Measurements from ENCODE around the gene CR2. TPM values are rescaled to one million over a fixed set of nuclear protein-coding genes. Genes with fewer than 3 reads are reported as not detected.
A peak's percentile ranks its signal among the peaks of the same experiment; 100 is the strongest.

CR2 gene
- total and polyA plus RNA-seq, 8 donors, result 0.29 to 4.2 (median 0.84) TPM; not detected in 4

DNA sequence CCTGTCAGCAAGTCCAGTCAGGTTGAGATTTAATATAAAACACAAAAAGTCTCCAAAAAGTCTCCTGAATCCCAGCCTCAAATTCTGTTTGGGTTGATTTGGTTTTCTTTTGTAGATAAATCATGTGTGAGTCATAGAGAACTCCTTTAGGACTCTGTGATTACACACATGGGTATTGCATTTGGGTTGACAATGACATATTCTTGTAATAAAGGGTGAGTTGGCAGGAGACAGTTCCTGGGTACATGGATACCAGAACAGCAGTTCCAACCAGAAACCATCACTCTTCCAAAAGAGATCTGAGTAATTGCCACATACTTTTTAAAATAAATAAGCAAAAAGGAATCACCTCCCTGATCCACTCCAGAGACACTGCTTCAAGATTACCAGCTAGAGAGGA lies 8.9 kb downstream of the CR2 start:
- TF ChIP-seq POLR2A (IDR thresholded peaks at IDR 0.05) (no peak), EP300 (IDR thresholded peaks at IDR 0.05) (no peak), POLR2AphosphoS5 (IDR thresholded peaks at IDR 0.05) (no peak)
- TF ChIP-seq, protein P1, sequence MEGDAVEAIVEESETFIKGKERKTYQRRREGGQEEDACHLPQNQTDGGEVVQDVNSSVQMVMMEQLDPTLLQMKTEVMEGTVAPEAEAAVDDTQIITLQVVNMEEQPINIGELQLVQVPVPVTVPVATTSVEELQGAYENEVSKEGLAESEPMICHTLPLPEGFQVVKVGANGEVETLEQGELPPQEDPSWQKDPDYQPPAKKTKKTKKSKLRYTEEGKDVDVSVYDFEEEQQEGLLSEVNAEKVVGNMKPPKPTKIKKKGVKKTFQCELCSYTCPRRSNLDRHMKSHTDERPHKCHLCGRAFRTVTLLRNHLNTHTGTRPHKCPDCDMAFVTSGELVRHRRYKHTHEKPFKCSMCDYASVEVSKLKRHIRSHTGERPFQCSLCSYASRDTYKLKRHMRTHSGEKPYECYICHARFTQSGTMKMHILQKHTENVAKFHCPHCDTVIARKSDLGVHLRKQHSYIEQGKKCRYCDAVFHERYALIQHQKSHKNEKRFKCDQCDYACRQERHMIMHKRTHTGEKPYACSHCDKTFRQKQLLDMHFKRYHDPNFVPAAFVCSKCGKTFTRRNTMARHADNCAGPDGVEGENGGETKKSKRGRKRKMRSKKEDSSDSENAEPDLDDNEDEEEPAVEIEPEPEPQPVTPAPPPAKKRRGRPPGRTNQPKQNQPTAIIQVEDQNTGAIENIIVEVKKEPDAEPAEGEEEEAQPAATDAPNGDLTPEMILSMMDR (IDR thresholded peaks at IDR 0.05), result no peak

GRCh38 chr1:207463571-207463970 lies 9.4 kb downstream of the CR2 start:
- WGBS, 5 donors, result 66 to 77% (median 70%) methylated on average over 3 of the region's 3 CpGs
- Histone ChIP-seq H3K4me3 (no peak overlapping the region), H3K27me3 (peaks cover 0 to 12% (median 0%) of the 10 kb centered on the region in 3 donors), H3K36me3 (no peaks in the 10 kb centered on the region), H3K9me3 (no peaks in the 10 kb centered on the region), H3K4me1 (no peaks in the 10 kb centered on the region), H3K27ac (no peak overlapping the region)
- TF ChIP-seq POLR2A (IDR thresholded peaks at IDR 0.05) (no peak), EP300 (IDR thresholded peaks at IDR 0.05) (no peak), POLR2AphosphoS5 (IDR thresholded peaks at IDR 0.05) (no peak)
- TF ChIP-seq, protein P1 (IDR thresholded peaks at IDR 0.05), result no peak
- DNase-seq, result no peak
- intact Hi-C loops (cut with DNase I; ENCODE audit: low total_unique reads), result no loop called here

More for the DNA sequence above, 8.9 kb downstream of the CR2 start:
- no peak for DNase-seq
- H3K36me3 ChIP-seq, result no peaks in the 10 kb centered on the region
- peaks cover 0 to 8% (median 0%) of the 10 kb centered on the region in 3 donors for H3K27me3 ChIP-seq
- no peaks in the 10 kb centered on the region for H3K9me3 ChIP-seq
- intact Hi-C loops (cut with DNase I; ENCODE audit: low total_unique reads), result no loop called here
- no peak overlapping the region for H3K4me3 ChIP-seq
- no peaks in the 10 kb centered on the region for H3K4me1 ChIP-seq
- no peak overlapping the region for H3K27ac ChIP-seq

GRCh38 chr1:207470927-207471326 lies 16.8 kb downstream of the CR2 start:
- H3K27ac ChIP-seq, result no peak overlapping the region
- intact Hi-C loops (cut with DNase I; ENCODE audit: low total_unique reads), result no loop called here
- H3K27me3 ChIP-seq, result peaks cover 0 to 19% (median 0%) of the 10 kb centered on the region in 3 donors
- WGBS, 5 donors, result 81 to 92% (median 83%) methylated on average over 2 of the region's 2 CpGs
- H3K9me3 ChIP-seq, result no peaks in the 10 kb centered on the region
- no peak overlapping the region for H3K4me3 ChIP-seq
- no peaks in the 10 kb centered on the region for H3K4me1 ChIP-seq
- H3K36me3 ChIP-seq, result no peaks in the 10 kb centered on the region
- no peak for TF ChIP-seq EP300 (IDR thresholded peaks at IDR 0.05)
- TF ChIP-seq, protein P1 (IDR thresholded peaks at IDR 0.05), result no peak
- no peak for TF ChIP-seq POLR2AphosphoS5 (IDR thresholded peaks at IDR 0.05)
- peak in 1 of 2 donors; percentile 45 for DNase-seq

DNA sequence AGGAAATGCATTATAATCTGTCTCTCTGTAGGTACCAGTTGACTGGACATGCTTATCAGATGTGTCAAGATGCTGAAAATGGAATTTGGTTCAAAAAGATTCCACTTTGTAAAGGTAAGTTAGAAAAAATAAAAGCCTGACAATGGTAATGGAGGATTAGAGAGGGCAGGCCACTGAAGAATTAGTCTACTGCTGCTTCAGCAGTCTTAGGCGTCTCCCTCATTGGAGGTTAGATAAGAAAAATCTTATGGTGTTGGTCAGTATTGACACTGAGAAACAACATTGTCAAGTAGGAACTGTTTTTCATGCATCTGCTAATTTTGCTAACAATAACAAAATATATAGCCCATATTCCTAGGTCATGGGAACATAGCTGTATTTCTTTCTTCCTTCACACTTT lies 20.1 kb downstream of the CR2 start:
- Histone ChIP-seq H3K36me3 (no peaks in the 10 kb centered on the region), H3K27ac (no peak overlapping the region), H3K4me1 (no peaks in the 10 kb centered on the region), H3K4me3 (no peak overlapping the region), H3K9me3 (no peaks in the 10 kb centered on the region), H3K27me3 (peaks cover 0 to 13% (median 0%) of the 10 kb centered on the region in 3 donors)
- no peak for DNase-seq
- intact Hi-C loops (cut with DNase I; ENCODE audit: low total_unique reads), result no loop called here
- WGBS, 5 donors, result 82 to 93% (median 89%) methylated on average over 1 of the region's 1 CpG
- TF ChIP-seq POLR2AphosphoS5 (IDR thresholded peaks at IDR 0.05), result no peak
- TF ChIP-seq, protein P1 (IDR thresholded peaks at IDR 0.05), result no peak
- TF ChIP-seq POLR2A (IDR thresholded peaks at IDR 0.05), result no peak
- TF ChIP-seq EP300 (IDR thresholded peaks at IDR 0.05), result no peak
